Epithelial cell of prostate (primary cell): ENCODE measurements around the gene TGFBR1.
"Not testable (repeated sequence)": the region's sequence is repeated elsewhere in the genome, so short reads cannot be mapped to it uniquely, and the experiment has no call there.

Source experiments
- DNase-seq: peaks from one replicate; pipeline ENCODE4 v3.0.0-alpha.2; 2011; ENCODE audit warnings: low read depth, low spot score
- H3K27ac ChIP-seq: fragments of 450-650 bp; 2 replicates; pipeline ENCODE4 v1.5.1; 2017; ENCODE audit warnings: mild to moderate bottlenecking

TGFBR1 gene

DNA sequence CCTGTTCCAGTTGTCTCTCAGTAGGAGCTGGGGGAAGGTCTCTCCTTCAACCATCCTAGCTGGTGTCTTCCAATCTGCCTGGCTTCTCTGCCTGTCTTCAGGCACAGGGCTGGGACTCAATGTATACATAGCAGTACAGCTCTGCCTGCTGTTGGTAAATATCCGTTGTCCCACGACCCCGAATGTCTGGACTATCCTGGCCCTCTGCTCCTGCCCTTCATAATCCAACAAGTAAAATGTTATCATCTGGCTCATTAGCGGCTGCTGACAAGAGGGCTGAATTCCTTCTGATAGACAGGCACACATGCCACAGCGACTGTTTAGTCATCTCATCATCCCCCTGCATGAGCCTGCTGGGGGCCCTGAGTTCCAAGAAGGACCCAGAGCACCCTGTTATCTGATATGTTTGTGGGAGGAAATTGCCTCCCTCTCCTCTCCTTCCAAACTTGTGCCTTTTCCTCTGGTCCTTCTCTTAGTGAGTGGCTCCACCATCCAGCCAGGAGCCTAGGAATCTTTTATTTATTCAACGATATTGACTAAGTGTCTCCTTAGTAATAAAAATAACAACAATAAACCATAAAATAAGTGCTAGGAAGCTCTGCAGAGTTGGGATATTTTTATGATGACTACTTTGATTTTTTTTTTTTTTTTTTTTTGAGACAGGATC, 29.5 kb upstream of the TGFBR1 start:
- no peak for DNase-seq
- no peak overlapping the region for H3K27ac ChIP-seq

DNA sequence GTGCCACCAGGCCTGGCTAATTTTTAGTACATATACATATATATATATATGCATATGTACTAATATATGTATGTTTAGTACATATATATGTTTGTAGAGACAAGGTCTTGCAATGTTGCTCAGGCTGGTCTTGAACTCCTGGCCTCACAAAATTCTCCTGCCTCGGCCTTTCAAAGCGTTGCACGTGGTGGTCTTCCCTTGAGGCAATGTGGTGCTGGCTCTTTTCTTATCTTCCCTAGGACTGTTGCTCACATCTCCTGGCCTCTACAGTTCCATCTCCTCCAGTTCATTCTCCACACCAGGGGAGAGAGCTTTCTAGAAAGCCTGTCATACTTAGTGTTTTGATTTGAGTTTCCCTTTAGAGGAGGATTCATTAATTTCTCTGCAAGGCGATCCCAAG, 28.9 kb upstream of the TGFBR1 start:
- no peak overlapping the region for H3K27ac ChIP-seq

DNA sequence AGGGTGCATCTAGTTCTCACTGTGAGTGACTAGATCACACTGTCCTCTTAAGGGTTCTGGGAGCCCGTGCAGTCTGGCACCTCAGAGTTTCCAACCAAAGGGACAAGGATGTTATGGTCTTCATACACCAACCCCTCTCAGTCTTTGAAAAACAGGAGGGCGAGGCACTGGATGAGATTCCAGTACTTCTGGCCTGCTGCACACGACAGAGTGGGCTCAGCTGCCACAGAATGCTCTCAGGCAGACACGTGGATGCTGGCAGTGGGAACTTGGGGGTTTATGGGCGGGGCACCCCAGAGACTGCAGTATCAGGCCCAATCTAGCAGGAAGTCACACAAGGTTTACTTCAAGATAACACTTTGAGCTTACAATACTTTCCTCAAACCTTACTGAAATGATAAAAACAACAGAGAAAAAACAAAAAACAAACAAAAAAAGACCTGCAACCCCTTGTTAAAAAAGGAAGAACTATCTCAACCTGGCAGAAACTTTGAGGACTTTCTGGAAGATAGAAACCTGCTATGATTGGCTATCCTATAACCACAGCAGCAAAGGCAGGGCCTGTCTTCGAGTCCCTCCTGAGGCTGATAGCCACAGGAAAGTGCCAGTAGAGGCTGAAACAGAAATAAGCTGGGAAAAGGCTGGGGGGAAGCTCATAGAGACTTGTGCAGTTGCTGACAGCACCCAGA, 28.3 kb upstream of the TGFBR1 start:
- H3K27ac ChIP-seq, result no peak overlapping the region

More for the DNA sequence above, 28.9 kb upstream of the TGFBR1 start:
- DNase-seq, result no peak

DNA sequence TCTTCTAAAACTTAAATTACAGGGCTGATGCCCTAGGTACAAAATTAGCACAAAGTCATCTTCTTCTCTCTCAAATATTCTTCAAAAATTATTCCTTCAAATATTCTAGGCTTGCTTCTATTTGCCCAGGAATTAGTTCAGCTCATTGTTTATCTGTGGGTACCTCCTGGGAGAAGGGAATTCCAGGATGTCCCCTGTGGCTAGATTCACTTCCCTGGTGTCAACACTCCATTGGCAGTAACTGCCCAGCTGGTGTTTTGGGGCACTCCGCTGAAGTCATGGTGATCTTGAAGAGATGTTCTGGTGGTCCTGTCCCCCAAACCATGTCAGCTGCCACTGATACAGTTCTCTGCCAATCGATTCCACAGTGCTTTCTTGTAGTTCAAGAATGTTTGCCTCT, 26.2 kb upstream of the TGFBR1 start:
- no peak overlapping the region for H3K27ac ChIP-seq
- DNase-seq, result no peak

More for the DNA sequence above, 28.3 kb upstream of the TGFBR1 start:
- no peak for DNase-seq

DNA sequence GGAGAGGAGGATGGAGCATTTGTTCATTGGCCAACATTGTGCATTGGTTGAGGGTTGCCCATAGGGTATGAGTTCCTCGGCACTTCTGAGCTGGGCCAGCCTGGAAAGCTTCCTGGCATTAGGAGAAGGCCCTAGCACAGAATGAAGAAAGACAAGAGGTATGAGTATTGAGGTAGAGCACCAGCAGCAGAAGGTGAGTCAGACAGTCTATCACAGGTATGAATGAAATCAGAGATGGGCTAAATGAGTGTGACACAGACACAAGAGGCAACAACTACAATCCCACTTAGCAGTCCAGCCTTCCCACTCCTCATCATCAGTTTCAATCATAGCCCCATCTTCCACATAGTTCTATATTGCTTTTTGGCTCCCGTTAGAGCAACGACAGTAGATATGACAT, 25.4 kb upstream of the TGFBR1 start:
- no peak for DNase-seq
- H3K27ac ChIP-seq, result no peak overlapping the region

DNA sequence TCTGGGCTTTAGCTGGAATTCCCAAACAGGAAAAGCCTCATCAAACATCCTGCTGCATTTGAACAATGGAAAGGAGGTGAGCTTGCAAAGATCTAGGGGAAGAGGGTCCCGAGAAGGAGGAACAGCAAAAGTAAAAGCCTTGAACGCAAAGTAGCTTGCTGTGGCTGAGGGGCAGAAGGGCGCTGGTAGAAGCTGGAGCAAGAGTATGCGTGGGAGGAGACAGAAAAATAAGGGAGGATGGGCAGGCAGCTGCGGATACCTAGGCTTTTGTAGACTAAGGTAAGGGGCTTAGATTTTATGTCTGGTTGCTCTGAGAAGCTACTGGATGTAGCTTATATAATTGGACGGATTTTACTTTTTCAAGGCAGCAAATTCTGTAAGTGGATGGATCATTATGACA, 21.9 kb upstream of the TGFBR1 start:
- DNase-seq, result no peak
- no peak overlapping the region for H3K27ac ChIP-seq

DNA sequence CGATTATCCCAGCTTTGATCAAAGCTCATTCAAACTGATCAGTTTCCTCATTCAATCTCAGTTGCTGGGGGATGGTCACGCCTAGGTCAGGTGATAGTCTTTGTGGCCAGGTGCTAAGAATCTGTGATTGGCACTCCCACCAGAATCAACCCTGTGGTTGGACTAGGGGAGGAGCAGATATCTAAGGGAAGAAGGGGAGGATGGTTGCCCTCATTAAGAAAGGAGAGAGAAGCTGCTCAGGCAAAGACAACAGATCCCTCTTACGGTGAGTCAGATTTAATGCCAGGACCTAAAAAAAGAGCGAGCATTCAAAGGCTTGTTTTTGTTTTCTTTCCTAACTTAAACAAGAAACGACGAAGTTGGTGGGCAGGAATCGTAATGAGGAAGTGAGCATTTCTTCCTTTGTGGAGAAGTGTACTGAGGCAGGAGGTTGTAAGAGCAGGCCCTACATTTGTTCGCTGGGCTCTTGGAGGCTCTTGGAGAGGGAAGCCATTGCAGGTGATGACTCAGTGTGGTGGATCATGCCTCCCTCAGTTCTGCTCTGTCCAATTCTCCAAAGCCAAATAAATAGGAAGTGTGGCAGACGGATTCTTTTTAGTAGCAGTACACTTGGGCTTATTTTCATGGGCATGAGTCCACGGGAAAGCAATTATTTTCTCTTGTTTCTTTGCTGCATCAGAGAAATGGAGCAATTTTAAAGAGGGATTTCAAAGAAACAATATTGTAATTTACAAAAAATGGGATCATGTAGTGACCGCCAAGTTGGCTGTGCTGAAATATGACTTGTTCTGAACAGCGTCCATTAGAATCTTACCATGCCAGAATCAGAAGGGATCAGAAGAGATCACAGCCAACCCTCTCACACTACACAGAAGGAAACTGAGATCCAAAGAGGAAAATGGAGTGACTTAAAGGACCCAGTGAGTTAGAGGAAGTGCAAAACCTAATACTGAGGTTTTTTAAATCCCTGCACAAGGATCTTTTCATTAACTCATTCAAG, 18.7 kb upstream of the TGFBR1 start:
- DNase-seq, result no peak
- H3K27ac ChIP-seq, result no peak overlapping the region

DNA sequence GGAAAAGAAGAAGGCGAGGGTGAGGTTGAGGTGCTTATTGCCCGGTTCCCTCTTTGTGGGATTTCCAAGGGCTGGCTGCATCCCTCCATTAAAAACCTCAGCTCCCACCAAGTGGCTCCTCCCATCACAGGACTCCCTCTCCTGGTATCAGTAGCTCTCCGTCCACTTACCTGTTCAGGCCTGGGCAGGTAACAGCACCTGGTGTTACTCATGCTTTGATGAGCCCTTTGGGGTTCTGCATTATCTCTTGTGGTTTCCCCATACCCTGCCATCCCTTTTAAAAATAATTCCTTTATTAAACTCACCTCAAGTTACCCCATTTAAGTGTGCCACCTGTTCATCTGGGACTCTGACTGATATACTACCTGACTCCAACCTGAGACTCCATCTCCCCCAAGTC, 17.5 kb upstream of the TGFBR1 start:
- no peak overlapping the region for H3K27ac ChIP-seq
- DNase-seq, result no peak

DNA sequence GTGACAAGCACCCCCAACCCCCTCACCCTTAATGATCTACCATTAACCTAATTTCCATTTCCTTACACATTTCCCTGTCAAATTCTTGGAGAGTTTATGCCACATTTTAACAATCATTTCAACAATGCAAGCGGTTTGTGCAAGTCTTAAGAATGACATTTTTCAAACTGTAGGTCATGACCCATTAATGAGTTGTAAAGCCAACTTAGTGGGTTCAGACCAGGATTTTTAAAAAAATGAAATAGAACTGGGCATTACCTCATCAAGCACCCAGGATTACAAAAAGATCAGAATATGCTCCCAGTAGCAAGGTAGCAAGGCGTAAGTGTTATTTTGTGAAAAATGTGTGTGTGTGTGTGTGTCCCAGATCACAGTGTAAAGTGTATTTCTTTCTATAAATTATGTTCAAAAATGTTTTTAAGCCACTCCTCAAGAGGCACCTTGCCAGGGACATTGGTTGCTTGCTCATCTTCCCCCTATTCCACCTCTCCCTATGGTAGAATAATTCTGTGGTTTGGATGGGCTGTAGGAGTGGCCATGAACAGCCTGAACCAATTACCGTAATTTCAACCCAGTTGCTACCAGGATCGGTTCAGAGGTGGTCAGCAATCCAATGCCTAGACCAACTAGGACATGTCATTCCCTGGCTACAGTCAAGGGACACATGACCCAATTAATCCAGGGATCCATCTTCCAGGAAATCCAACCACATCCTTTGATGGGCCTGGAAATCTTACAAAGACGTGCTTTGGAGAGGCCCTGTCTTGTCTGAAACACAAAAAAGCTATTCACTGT, 14.4 kb upstream of the TGFBR1 start:
- DNase-seq, result no peak
- no peak overlapping the region for H3K27ac ChIP-seq

DNA sequence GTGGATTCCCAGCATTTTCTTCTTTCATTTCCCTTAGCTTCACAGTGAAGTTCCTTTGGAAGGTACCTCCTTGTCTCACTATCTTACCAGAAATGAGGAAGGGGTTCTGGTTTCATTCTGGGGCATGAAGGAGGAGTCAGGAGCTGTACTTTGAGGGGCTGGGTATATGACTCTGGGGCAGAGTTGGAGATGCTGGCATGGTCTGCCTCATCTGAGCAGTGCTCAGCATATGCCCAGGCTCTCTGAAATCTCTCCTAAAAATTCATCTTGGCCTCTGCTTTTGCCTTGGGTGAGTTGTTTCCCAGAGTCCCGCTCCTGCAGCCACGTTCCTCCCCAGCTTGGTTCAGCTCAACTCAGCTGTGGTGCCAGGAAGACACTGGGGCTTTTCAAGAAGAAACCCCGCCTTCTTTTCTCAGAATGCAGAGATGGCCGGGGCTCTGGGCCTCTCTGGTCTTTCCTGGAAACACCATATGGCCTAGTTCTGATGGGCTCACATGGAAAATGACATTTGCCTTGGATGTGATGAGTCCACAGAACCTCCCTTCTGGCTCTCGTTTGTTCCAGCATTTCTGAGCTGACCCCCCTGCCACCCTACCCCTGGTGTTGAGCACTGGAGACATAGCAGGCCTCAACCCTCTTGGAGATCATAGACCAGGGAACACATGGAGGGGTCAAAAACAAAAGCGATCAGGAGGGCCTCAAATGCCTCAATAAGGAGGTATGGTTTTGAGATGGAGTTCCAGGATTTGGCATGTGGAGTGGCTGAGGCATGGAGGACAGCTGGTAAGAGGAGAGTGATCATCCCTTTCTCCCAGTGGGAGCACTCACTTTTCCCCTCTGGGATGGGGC, 12.0 kb upstream of the TGFBR1 start:
- no peak for DNase-seq
- H3K27ac ChIP-seq, result no peak overlapping the region

DNA sequence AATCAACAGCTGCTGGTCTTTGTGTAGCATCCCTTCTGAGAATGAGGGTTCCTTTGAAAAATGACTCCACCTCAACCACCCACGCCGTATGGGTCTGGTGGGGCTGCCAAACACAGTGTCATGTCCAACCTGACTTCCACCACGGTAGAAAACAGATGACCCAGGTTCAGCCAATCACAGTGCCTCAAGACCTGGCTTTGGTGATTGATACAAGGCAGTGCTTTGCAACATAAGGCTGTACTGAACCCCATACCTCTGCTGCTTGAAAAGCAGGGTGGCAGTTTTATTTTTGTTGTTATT, 11.5 kb upstream of the TGFBR1 start:
- no peak for DNase-seq
- H3K27ac ChIP-seq, result no peak overlapping the region

DNA sequence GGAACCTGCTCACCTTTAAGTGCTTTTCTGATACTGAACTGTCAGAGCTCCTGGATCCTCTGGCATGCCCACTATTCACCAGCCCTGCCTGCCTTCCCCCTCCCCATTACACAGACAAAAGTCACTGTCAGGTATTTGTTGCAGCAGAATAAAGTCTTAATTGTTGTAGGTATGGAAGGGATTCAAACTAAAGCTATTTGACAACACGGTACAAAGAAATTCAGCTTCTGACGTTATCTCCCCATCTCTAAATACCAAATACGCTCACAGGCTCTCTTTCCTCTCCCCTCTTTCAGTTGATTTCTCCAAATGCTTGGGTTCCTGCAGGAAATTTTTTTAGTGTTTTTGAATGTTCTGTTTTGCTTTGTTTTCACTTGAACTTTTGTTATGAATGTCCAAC, 9.3 kb upstream of the TGFBR1 start:
- no peak overlapping the region for H3K27ac ChIP-seq
- no peak for DNase-seq

DNA sequence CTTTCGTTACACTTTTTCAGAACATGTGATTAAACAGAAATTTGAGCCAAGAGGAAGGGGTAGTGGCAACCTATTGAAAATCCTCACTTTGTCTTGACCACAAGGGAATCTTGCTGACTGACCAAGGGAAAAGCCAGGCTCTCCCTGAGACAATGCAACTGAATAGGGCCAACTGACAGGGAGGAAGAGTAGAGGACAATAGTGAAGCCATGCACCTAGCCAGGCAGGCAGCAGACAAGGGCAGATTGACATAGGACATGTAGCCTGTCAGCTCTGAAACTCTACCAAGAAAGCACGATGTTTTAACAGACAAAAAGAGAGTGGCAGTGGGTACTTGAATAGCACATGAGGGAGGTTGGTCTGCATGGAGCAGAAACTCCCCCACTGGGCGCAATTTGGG, 8.5 kb upstream of the TGFBR1 start:
- no peak overlapping the region for H3K27ac ChIP-seq
- no peak for DNase-seq

DNA sequence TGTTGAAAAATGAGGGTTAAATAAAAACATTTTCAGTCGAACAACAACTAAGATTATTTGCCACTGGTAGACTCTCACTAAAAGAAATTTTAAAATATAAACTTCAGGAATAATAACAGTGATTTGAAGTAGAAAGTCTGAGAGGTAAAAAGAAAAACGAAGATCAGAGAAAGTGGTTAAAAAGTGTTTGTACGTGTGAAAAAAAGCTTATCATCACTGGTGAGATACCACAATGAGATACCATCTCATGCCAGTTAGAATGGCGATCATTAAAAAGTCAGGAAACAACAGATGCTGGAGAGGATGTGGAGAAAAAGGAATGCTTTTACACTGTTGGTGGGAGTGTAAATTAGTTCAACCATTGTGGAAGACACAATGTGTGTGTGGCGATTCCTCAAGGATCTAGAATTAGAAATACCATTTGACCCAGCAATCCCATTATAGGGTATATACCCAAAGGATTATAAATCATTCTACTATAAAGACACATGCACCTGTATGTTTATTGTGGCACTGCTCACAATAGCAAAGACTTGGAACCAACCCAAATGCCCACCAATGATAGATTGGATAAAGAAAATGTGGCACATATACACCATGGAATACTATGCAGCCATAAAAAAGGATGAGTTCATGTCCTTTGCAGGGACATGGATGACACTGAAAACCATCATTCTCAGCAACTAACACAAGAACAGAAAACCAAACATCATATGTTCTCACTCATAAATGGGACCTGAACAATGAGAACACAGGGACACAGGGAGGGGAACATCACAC, 4.9 kb upstream of the TGFBR1 start:
- H3K27ac ChIP-seq, DNase-seq: not testable (repeated sequence)

DNA sequence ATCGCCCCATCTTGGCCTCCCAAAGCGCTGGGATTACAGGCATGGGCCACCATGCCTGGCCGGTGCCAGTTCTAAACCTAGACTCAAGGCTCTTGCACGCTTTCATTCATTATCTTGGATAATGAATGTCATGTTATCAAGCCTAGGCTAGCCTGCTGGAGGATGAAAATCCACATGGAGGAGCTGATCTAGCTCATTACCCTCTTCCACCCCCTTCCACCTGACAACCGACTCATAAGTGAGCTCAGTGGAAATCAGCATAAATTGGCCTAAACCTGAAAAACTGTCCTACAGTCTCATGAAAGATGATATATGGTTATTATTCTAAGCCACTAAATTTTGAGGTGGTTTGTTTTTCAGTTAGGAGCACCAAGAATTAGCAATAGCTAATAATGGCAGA, 3.6 kb upstream of the TGFBR1 start:
- no peak overlapping the region for H3K27ac ChIP-seq
- no peak for DNase-seq

DNA sequence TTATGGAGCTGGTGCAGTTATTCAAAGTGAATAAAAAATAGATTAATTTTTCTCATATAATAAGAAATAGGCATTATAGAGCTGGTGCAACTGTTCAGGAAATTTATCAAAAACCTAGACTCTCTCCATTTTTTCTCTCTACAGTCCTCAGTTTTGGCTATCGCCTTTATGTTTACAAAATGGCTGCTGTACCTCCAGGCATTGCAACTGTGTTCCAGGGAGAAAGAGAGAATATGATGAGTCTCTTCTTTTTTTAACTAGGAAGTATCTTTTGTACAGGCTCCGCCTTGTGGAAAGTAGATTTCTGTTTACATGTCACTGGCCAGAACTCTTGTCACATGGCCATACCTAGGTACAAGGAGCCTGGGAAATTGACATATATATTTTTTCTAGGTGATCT, 3.1 kb upstream of the TGFBR1 start:
- DNase-seq, result no peak
- no peak overlapping the region for H3K27ac ChIP-seq

DNA sequence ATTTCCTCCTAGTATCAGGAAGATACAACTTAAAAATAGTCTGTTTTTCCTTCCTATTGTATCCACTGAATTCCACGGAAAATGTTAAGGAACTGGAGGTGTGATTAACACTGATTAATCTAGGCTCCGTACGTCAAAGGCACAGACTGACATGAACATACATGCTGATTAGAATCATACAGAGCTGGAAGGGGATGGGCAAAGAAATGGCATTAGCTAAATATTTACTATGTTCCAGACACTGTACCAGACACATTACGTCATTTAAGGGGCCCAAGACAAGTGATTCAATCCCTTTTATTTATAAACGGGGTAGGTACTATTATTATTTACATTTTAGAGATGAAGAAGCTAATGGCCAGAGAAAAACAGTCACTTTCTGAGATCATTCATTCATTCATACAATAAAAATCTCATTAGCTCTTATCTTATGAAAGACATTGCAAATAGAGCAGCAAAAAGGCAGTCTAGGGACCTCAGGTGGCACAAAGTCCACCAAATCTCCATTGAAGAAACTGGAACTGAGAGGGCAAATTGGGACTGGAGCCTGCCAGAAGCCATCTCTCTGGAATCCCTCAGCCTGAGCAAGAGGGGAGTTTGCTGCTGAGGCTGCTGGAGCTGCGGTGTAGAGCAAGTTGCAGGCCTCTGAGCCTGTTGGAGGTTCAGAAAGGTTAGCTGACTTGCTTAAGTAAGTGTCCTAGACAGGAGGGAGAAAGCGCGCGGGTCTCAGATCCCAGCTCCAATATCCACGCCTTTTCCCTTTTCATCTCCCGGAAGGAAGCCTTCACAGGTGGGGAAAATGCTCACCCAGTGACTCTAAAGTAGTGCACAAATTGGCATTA, 1.6 kb upstream of the TGFBR1 start:
- peak; percentile 80 for DNase-seq
- H3K27ac ChIP-seq, result peak overlapping the region; percentile 88

DNA sequence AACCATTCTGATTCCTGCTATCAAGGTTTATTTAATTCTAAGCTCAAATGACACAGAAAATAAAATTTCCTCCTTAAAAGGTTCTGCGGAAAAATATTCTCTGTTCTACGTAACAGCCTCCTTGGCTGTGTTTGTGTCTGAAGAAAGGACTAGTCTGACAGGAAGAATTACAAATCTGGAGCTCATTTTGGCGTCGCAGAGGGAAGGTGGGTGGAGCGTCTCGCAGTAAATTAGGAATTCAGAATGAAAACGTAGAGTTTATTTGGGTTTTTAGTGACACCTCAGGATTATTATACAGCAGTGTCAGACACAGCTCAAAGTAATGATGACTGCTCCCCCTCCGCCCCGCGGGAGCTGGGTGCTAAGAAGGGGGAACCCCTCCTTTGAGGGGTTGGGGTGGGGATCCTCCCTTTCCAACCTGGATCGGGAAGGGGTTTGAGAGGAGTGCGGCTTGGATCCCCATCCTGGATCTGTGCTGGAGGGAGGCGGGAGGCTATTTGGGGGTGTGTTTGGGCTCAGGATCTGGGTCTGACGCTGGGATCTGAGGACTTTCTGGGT, 933 bp upstream of the TGFBR1 start:
- H3K27ac ChIP-seq, result peak overlapping the region; percentile 88
- DNase-seq, result no peak
